HepG2 (cell line): Measurements from ENCODE around the gene ULK4. TPM values are rescaled to one million over a fixed set of nuclear protein-coding genes. Genes with fewer than 3 reads are reported as not detected.

Experiments used
- CEBPG ChIP-seq: IDR thresholded peaks from 2 replicates; pipeline ENCODE4 v1.6.1; 2016
- ELF1 ChIP-seq: sonication (generic); formaldehyde crosslinking; IDR thresholded peaks from 2 replicates; pipeline ENCODE4 v1.4.0; 2020; ENCODE audit warnings: missing genetic modification reagents
- HOXA5 ChIP-seq: sonication (generic); formaldehyde crosslinking; IDR thresholded peaks from 2 replicates; pipeline ENCODE4 v1.4.0; 2020; ENCODE audit warnings: missing genetic modification reagents
- PHF21A ChIP-seq: sonication (generic); formaldehyde crosslinking; IDR thresholded peaks from 2 replicates; pipeline ENCODE4 v1.5.0; 2020; ENCODE audit warnings: mild to moderate bottlenecking, missing genetic modification reagents
- PPARG ChIP-seq: conservative IDR thresholded peaks from 2 replicates; pipeline ENCODE4 v1.6.1; 2016; ENCODE audit warnings: missing biosample characterization, missing genetic modification reagents
- RFXAP ChIP-seq: sonication (generic); formaldehyde crosslinking; IDR thresholded peaks from 2 replicates; pipeline ENCODE4 v1.4.0; 2020; ENCODE audit warnings: missing genetic modification reagents, borderline replicate concordance
- SMAD3 ChIP-seq: sonication (generic); formaldehyde crosslinking; IDR thresholded peaks from 2 replicates; pipeline ENCODE4 v1.4.0; 2020; ENCODE audit warnings: missing genetic modification reagents
- SNRNP70 ChIP-seq: fragments of 200-400 bp; formaldehyde crosslinking; IDR thresholded peaks from 2 replicates; pipeline ENCODE4 v1.6.1; 2017; ENCODE audit warnings: mild to moderate bottlenecking, low read depth, low read length, moderate library complexity
- SOX13 ChIP-seq, 3 experiments: fragments of 450-650 bp in 1 of 3; sonication (generic) in 1 of 3; formaldehyde crosslinking in 1 of 3; IDR thresholded peaks in 2 of 3; conservative IDR thresholded peaks in 1 of 3; 2 replicates each; pipeline versions ENCODE4 v1.5.0 to v1.6.1; 2016 to 2020; ENCODE audit warnings: antibody characterized with exemption in 1 of 3, mild to moderate bottlenecking in 1 of 3, missing compliant biosample characterization in 1 of 3, missing genetic modification reagents in 1 of 3, moderate library complexity in 1 of 3
- SOX5 ChIP-seq: IDR thresholded peaks from 2 replicates; pipeline ENCODE4 v1.6.1; 2016; ENCODE audit warnings: borderline replicate concordance
- TARDBP ChIP-seq: sonication (generic); formaldehyde crosslinking; IDR thresholded peaks from 2 replicates; pipeline ENCODE4 v1.8.0; 2022; ENCODE audit warnings: mild to moderate bottlenecking, missing genetic modification reagents
- ZBTB38 ChIP-seq: sonication (generic); formaldehyde crosslinking; IDR thresholded peaks from 2 replicates; pipeline ENCODE4 v1.5.1; 2020; ENCODE audit warnings: mild to moderate bottlenecking, missing genetic modification reagents
- ZNF101 ChIP-seq: sonication (generic); formaldehyde crosslinking; IDR thresholded peaks from 2 replicates; pipeline ENCODE4 v1.4.0; 2020; ENCODE audit warnings: mild to moderate bottlenecking, low read depth, missing genetic modification reagents, borderline replicate concordance
- ZNF652 ChIP-seq: IDR thresholded peaks from 2 replicates; pipeline ENCODE4 v1.6.1; 2016; ENCODE audit warnings: low read depth, borderline replicate concordance
- ZNF772 ChIP-seq: sonication (generic); formaldehyde crosslinking; IDR thresholded peaks from 2 replicates; pipeline ENCODE4 v1.5.0; 2020; ENCODE audit warnings: mild to moderate bottlenecking, missing genetic modification reagents
- ZNF879 ChIP-seq: sonication (generic); formaldehyde crosslinking; IDR thresholded peaks from 2 replicates; pipeline ENCODE4 v1.8.1; 2023; ENCODE audit warnings: missing genetic modification reagents
- ZSCAN9 ChIP-seq: IDR thresholded peaks from 2 replicates; pipeline ENCODE4 v1.6.1; 2016; ENCODE audit warnings: borderline replicate concordance
- polyA plus RNA-seq, 8 experiments: library from polyadenylated mRNA; depleted of rRNA in 3 of 8; stranded (reverse) in 7 of 8; unstranded in 1 of 8; fragments of >200 nt; fragmentation: Illumina TruSeq in 4 of 8; extraction: Trizol in 4 of 8; gene quantifications; 2 replicates each; pipeline versions ENCODE4 v1.2.1 to v1.2.3, GENCODE V29; 2011 to 2016; ENCODE audit warnings: low read depth in 4 of 8, missing spikeins in 1 of 8, mixed read lengths in 1 of 8; ENCODE audit not compliant: insufficient read depth in 1 of 8
- total RNA-seq, 5 experiments: library from RNA; depleted of rRNA; stranded (reverse); fragments of >200 nt; fragmentation: Illumina TruSeq; extraction: Trizol; gene quantifications; 2 replicates each; pipeline ENCODE4 v1.2.3, GENCODE V29; 2016; ENCODE audit warnings: low read depth in 1 of 5
- TF ChIP-seq, protein P1 (sequence below), 2 experiments: fragments of 450-650 bp in 1 of 2; sonication (generic) in 1 of 2; formaldehyde crosslinking in 1 of 2; IDR thresholded peaks; 2 replicates each; pipeline versions ENCODE4 v1.6.1 to v1.8.0; 2016 to 2022; ENCODE audit warnings: antibody characterized with exemption in 1 of 2, mild to moderate bottlenecking in 1 of 2, missing genetic modification reagents in 1 of 2

Gene ULK4
- total and polyA plus RNA-seq, 2 of the 13 experiments (the other 11 are each of a cell fraction or from before 2014, with no cell fraction given): 6.7 to 11.8 TPM

DNA sequence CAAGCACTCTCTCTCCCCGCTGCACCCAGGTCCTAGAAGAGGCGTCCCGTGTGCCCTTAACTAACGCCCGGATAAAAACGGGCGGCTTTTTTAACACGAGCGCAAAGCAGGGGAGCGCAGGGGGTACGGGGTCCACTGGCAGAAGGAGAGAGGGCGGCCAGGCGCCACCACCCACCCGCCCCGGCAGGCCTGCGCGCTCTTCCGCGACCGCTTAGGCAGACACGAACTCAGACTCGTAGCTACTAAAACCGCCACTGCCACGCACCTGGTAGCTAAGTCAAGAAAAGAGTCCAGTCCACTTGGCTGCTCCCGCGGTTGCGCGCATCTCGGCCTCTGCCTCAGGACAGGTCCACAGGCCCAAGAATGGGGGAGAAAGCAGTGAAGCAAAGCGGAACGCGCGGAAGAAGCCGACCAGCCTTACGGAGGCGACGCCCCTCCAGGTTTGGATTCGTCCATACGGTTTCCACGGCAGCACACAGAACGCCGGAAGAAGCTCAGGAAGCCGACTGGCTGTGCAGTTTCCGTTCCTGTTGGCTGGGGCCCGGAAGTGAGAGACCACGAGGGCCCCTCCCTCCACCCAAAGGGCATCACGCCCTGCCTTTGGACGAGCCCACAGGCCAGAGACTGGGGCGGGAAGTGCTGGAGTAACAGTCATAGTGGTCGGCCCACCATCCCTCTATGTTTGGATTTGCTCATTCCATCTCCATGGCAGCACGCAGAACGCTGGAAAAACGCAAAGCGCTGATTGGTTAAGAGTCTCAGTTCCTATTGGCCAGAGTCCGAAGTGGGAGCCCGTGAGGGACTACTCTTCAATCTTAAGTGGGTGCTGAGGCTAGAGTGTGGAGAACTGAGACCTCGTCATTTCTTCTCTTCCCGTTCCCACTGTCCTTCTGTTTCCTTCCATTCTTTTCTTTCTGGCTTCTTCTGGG lies at the start of gene ULK4 (continued):
- TF ChIP-seq ZNF772 (peak; percentile 86), CEBPG (CRISPR knock-in tag) (peak; percentile 22), ELF1 (CRISPR knock-in tag) (peak; percentile 99), SOX13 (IDR thresholded peaks at IDR 0.05) (no peak), SOX13 (CRISPR knock-in tag; conservative IDR thresholded peaks at IDR 0.05 in 1 of 2, IDR thresholded peaks at IDR 0.05 in 1 of 2) (peak; percentile 32 to 79; a peak in 2 of 4 replicates), ZBTB38 (peak; percentile 57; the same call in 1 of the 2 replicates), PPARG (CRISPR knock-in tag) (peak; percentile 24; the same call in 1 of the 2 replicates), ZNF101 (CRISPR knock-in tag) (no peak), ZNF652 (CRISPR knock-in tag) (no peak), SMAD3 (CRISPR knock-in tag) (peak; percentile 62; the same call in 1 of the 2 replicates), HOXA5 (CRISPR knock-in tag) (peak; percentile 66; the same call in 1 of the 2 replicates), TARDBP (CRISPR knock-in tag) (peak; percentile 79), ZNF879 (no peak), SNRNP70 (no peak), ZSCAN9 (CRISPR knock-in tag) (peak; percentile 78; the same call in 1 of the 2 replicates), SOX5 (peak; percentile 46; the same call in 1 of the 2 replicates), RFXAP (CRISPR knock-in tag) (peak; percentile 58; the same call in 1 of the 2 replicates), PHF21A (CRISPR knock-in tag) (peak; percentile 78; the same call in 1 of the 2 replicates)
- TF ChIP-seq, protein P1, sequence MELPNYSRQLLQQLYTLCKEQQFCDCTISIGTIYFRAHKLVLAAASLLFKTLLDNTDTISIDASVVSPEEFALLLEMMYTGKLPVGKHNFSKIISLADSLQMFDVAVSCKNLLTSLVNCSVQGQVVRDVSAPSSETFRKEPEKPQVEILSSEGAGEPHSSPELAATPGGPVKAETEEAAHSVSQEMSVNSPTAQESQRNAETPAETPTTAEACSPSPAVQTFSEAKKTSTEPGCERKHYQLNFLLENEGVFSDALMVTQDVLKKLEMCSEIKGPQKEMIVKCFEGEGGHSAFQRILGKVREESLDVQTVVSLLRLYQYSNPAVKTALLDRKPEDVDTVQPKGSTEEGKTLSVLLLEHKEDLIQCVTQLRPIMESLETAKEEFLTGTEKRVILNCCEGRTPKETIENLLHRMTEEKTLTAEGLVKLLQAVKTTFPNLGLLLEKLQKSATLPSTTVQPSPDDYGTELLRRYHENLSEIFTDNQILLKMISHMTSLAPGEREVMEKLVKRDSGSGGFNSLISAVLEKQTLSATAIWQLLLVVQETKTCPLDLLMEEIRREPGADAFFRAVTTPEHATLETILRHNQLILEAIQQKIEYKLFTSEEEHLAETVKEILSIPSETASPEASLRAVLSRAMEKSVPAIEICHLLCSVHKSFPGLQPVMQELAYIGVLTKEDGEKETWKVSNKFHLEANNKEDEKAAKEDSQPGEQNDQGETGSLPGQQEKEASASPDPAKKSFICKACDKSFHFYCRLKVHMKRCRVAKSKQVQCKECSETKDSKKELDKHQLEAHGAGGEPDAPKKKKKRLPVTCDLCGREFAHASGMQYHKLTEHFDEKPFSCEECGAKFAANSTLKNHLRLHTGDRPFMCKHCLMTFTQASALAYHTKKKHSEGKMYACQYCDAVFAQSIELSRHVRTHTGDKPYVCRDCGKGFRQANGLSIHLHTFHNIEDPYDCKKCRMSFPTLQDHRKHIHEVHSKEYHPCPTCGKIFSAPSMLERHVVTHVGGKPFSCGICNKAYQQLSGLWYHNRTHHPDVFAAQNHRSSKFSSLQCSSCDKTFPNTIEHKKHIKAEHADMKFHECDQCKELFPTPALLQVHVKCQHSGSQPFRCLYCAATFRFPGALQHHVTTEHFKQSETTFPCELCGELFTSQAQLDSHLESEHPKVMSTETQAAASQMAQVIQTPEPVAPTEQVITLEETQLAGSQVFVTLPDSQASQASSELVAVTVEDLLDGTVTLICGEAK (IDR thresholded peaks at IDR 0.05): peak; percentile 32; the same call in 1 of the 2 replicates
- TF ChIP-seq, protein P1 (CRISPR knock-in tag; IDR thresholded peaks at IDR 0.05): peak; percentile 66; the same call in 1 of the 2 replicates
